GM19351 (cell line): ENCODE measurements around the gene DISC1.

Experiments used
- ATAC-seq: cut with Tn5 transposase; IDR thresholded peaks from one replicate; pipeline ENCODE4 v1.9.1; 2021; ENCODE audit warnings: mild to moderate bottlenecking, moderate library complexity; ENCODE audit not compliant: unreplicated experiment

DISC1 gene

DNA sequence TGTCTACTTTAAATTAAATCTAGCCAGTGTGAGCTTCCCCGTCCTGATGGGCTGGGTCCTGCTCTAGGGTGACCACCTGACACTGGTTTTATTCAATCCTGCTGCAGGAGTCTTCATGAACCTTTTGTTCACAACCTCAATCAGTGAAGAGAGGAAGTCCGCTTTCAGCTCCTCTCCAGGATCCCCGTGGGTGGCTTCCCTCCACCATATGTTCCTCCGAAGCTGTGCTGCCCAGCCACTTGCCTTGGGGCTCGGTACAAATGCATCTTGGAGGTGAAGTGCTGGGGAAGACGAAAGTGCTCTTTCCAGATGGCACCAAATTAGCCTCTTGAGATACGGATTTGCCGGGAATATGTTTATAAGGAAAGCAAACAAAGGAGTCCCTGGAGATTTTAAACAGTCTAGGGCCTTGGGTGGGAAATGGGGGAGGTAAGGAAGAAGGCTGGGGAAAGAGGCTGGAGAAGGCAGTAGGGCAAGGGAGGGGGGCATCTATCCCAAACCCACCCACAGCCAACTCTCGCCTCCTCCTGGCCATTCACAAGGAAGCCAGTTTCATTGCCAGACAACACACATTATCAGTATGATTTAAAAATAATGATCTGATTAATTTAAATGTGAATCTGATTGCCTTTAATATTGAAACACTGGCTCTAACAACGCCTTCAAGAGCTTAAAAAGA is 430.8 kb downstream of the DISC1 start:
- no peak for ATAC-seq

DNA sequence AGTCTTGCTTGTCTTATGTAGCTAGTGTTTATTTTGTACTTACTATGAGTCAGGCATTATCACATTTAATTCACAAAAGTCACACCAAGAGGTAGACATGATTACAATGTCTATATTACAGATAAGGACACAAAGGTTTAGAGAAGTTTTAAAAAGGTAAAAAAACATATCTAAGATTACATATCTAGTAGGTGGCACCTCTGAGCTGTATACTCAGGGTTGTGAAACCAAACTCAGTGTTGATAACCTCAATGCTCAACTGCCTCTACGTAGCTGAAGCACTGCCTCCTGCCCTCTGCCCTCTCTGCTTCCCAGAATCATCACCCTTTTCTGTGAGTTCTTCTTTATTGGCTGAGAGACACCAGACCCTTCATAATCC is 431.3 kb downstream of the DISC1 start:
- ATAC-seq, result no peak

DNA sequence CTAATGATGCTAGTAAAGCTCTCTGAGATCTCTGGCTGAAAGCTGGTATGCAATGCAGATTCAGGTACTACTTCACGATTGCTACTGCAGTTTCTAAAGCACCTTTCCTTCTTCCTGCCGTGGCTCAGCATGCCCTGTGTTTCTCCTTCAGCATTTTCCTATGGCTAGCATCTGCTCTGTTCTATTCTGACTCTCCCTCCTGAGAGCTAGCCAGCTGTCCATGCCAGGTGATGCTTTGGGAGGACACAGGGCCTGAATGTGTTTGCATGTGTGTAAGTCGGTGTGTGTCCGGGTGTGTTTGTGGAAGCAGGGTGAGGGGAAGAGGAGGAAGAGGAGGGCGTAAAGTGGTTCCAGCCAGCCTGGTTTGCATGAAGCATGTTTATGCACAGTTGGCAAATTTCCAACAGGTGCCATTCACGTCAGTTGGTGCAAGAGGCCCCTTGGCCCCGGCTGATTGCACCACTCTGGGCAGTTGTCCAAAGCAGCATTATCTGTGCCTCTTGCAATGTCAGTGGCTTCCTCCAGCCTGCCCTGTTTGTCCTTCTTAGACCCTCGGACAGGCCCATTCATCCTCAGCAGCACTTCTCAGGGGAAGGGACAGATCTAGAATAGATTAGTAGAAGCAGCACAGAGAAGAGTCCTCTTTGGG is 433.3 kb downstream of the DISC1 start:
- ATAC-seq, result no peak

DNA sequence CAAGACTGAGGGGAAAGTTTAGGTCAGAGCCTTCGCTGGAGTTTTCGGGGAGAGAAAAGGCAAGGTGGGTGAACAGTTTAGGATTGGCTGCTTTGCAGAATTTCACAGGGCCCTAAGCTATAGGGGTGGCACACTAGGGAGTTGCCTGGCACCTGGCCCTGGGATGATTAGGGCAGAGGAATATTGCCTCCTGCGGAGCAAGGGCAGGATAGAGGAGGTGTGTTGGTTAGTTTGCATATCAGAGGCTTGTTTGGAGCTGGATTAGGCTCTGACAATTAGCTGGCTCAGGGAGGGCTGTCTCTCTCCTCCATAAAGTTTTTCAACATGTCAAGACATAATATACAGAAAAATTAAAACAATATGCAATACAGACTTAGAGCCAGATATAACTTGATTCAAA is 436.4 kb downstream of the DISC1 start:
- ATAC-seq, result no peak

- no peak for ATAC-seq
These were observed 439.9 kb downstream of the DISC1 start for GRCh38 chr1:232066521-232066920.

GRCh38 chr1:232074265-232074664 is 447.7 kb downstream of the DISC1 start:
- ATAC-seq, result no peak

GRCh38 chr1:232077809-232078208 is 451.2 kb downstream of the DISC1 start:
- ATAC-seq, result no peak

DNA sequence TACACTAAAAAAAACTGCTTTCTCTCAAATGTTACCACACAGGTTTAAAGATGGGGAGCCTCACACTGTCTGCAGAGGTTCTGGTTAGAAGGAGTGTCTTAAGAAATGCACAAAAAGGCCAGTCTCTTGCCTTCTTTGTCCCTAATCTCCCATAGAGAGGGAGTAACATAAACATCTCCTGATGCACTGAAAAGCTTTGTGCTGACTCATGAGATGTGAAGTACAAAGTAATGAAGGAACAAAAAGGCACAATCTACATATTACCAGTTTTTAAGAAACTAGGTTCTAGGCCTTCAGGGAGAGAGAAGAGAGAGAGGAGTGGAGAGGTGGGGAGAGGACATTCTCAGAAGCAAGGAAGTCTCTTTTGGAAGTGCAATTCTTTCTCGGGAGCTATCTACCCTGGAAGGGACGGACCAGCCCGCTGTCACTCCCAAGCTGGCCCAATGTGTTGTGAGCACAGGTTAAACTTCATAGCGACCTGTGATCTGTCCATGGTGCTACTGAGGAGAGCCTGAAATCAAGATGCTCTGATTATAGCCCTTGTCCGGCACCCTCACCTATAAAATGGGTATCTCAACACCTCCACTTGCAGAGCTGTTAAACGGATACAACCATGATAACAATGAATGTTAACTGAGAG is 458.1 kb downstream of the DISC1 start:
- ATAC-seq, result no peak

GRCh38 chr1:232090816-232091215 is 464.2 kb downstream of the DISC1 start:
- ATAC-seq, result no peak
